Esophagus squamous epithelium (tissue), 5 donors: ENCODE data around the gene CSRP2. TPM values are rescaled to one million over a fixed set of nuclear protein-coding genes. Genes with fewer than 3 reads are reported as not detected.

Experiments
- DNase-seq: peaks from one replicate; lab custom pipeline; 2025; lab: John Stamatoyannopoulos, UW
- H3K27ac ChIP-seq, 4 donors: fragments of 200-600 bp; sonication (generic); one replicate each; pipeline ENCODE4 v1.5.1; 2016 to 2019; ENCODE audit warnings: mild to moderate bottlenecking in 1 of 4
- H3K27me3 ChIP-seq, 4 donors: fragments of 200-600 bp; sonication (generic); 1 replicate in 3 of 4; 2 replicates in 1 of 4; pipeline versions ENCODE4 v1.5.1 to v1.6.0; 2017 to 2021; ENCODE audit warnings: antibody characterized with exemption in 1 of 4
- H3K36me3 ChIP-seq, 3 donors: fragments of 200-600 bp; sonication (generic); one replicate each; pipeline ENCODE4 v1.5.1; 2016 to 2019
- H3K4me1 ChIP-seq, 3 donors: fragments of 200-600 bp; sonication (generic); one replicate each; pipeline ENCODE4 v1.5.1; 2017 to 2019
- H3K4me3 ChIP-seq, 4 donors: fragments of 200-600 bp; sonication (generic); 1 replicate in 3 of 4; 2 replicates in 1 of 4; pipeline ENCODE4 v1.5.1; 2016 to 2019; ENCODE audit warnings: mild to moderate bottlenecking in 2 of 4, moderate library complexity in 1 of 4
- H3K9me3 ChIP-seq, 3 donors: fragments of 200-600 bp; sonication (generic); one replicate each; pipeline ENCODE4 v1.5.1; 2016 to 2019
- CTCF ChIP-seq, 6 experiments: fragments of 450-650 bp in 4 of 6; fragments of 200-600 bp in 2 of 6; sonication (generic) in 2 of 6; IDR thresholded peaks; one replicate each; pipeline ENCODE4 v1.5.1; 2016 to 2019; ENCODE audit warnings: antibody characterized with exemption in 6 of 6, mild to moderate bottlenecking in 4 of 6, moderate library complexity in 4 of 6
- POLR2A ChIP-seq, 4 donors: fragments of 450-650 bp; IDR thresholded peaks; one replicate each; pipeline ENCODE4 v1.6.1; 2017; ENCODE audit warnings: antibody characterized with exemption in 4 of 4, mild to moderate bottlenecking in 4 of 4, moderate library complexity in 3 of 4
- WGBS, 2 donors: methylation state at CpG; one replicate each; pipeline ENCODE4 v1.1.5; 2018; 5-methylcytosine and 5-hydroxymethylcytosine counted together
- intact Hi-C: fragments of 100-400 bp; cut with DNase I; formaldehyde crosslinking; loops from one replicate; pipeline ENCODE4 v1.15.0; 2022
- total RNA-seq, 4 donors: library from RNA; depleted of rRNA; stranded (reverse); fragments of >200 nt; gene quantifications; one replicate each; pipeline ENCODE4 v1.1.0, GENCODE V29; 2016
- donor health status: DM: yes; HTN: yes; CAD: no.

Gene CSRP2
- total RNA-seq, 4 donors from 2014 or later = 57.6 to 107 (median 65.1) TPM

- peaks cover 0 to 10% (median 0%) of the 10 kb centered on the region in 3 donors for H3K9me3 ChIP-seq
- WGBS, 2 donors = 63 to 86% methylated on average over 1 of the region's 1 CpG
- no peaks in the 10 kb centered on the region for H3K27me3 ChIP-seq
- no peaks in the 10 kb centered on the region for H3K4me1 ChIP-seq
- no peak for DNase-seq
- no peak for TF ChIP-seq POLR2A (IDR thresholded peaks at IDR 0.05)
- no peak for TF ChIP-seq CTCF (IDR thresholded peaks at IDR 0.05)
- intact Hi-C loops = no loop called here
- no peak overlapping the region for H3K27ac ChIP-seq
- H3K4me3 ChIP-seq = no peak overlapping the region
- peaks cover 13 to 83% (median 21%) of the 10 kb centered on the region in 3 donors for H3K36me3 ChIP-seq
Observed at GRCh38 chr12:76856018-76856644, 22.7 kb downstream of the CSRP2 start.

DNA sequence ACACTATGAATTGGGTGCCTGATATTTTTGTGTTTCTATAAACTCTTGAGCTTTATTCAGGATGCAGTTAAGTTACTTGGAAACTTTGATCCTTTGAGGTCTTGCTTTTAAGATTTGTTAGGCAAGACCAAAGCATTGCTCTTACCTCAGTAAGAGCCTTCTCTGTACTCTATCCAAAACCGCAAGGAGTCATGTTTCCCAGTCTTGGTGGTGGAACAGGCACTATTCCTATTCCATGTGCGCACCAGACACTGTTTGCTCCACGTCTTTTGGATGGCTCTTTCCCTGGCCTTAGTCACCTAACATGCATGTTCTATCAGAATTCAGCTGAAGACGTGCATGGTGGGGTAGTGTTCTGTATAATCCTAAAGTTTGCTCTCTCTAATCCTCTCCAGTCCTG lies 23.5 kb downstream of the CSRP2 start:
- DNase-seq = no peak
- H3K4me1 ChIP-seq = no peaks in the 10 kb centered on the region
- no peak for TF ChIP-seq POLR2A (IDR thresholded peaks at IDR 0.05)
- TF ChIP-seq CTCF (IDR thresholded peaks at IDR 0.05) = no peak
- intact Hi-C loops = no loop called here
- H3K27ac ChIP-seq = no peak overlapping the region
- H3K27me3 ChIP-seq = no peaks in the 10 kb centered on the region
- peaks cover 0 to 10% (median 0%) of the 10 kb centered on the region in 3 donors for H3K9me3 ChIP-seq
- no peak overlapping the region for H3K4me3 ChIP-seq
- WGBS, 2 donors = 88 to 90% methylated on average over 4 of the region's 4 CpGs
- peaks cover 12 to 85% (median 21%) of the 10 kb centered on the region in 3 donors for H3K36me3 ChIP-seq

- WGBS, 2 donors = 88 to 100% methylated on average over 1 of the region's 1 CpG
- Histone ChIP-seq H3K9me3 (peaks cover 0 to 7% (median 0%) of the 10 kb centered on the region in 3 donors), H3K27me3 (no peaks in the 10 kb centered on the region), H3K4me3 (no peak overlapping the region), H3K4me1 (no peaks in the 10 kb centered on the region), H3K36me3 (peaks cover 7 to 83% (median 7%) of the 10 kb centered on the region in 3 donors), H3K27ac (no peak overlapping the region)
- intact Hi-C loops = no loop called here
- no peak for DNase-seq
- TF ChIP-seq CTCF (IDR thresholded peaks at IDR 0.05) (no peak), POLR2A (IDR thresholded peaks at IDR 0.05) (no peak)
Observed at GRCh38 chr12:76852106-76852505, 26.7 kb downstream of the CSRP2 start.

DNA sequence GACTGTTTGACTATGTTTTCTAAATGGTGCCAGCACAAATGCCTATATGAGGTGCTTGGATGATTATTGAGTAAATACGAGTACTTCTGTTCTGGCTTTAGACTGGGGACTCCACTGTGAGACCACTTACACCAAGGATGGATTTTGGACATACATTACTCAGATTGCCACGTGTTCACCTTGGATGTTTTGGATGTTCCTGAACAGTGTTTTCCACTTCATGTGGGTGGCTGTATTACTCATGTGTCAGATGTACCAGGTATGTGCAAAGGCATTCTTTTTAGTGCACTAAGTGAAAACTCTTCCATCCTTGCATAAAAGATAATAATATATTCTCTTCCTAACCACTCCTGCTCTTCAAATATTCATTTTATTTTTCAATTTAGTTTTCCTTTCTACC lies 30.7 kb downstream of the CSRP2 start:
- no peaks in the 10 kb centered on the region for H3K27me3 ChIP-seq
- no peaks in the 10 kb centered on the region for H3K4me1 ChIP-seq
- peaks cover 0 to 72% (median 0%) of the 10 kb centered on the region in 3 donors for H3K36me3 ChIP-seq
- H3K9me3 ChIP-seq = no peaks in the 10 kb centered on the region
- H3K27ac ChIP-seq = no peak overlapping the region
- 75 to 83% methylated on average over 2 of the region's 2 CpGs for WGBS, 2 donors
- intact Hi-C loops = no loop called here
- no peak for TF ChIP-seq POLR2A (IDR thresholded peaks at IDR 0.05)
- TF ChIP-seq CTCF (IDR thresholded peaks at IDR 0.05) = no peak
- no peak for DNase-seq
- no peak overlapping the region for H3K4me3 ChIP-seq

DNA sequence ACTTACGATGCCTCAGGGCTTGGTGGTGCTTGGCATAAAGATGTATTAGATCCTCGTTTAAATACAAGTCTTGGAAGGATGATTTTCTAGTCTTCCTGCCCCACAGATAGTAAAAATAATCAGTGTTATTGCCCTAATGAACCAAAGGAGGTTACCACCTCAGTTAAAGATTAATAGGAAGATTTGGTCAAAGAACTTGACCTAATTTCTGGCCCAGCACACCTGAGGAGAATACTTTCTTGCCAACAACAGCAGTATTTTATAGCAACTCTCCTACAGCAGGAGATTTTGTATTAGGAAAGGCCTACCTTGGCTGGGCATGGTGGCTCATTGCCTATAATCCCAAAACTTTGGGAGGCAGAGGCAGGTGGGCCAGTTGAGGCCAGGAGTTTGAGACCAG lies 31.6 kb downstream of the CSRP2 start:
- Histone ChIP-seq H3K27ac (no peak overlapping the region), H3K4me1 (no peaks in the 10 kb centered on the region), H3K9me3 (no peaks in the 10 kb centered on the region), H3K36me3 (peaks cover 0 to 77% (median 0%) of the 10 kb centered on the region in 3 donors), H3K27me3 (no peaks in the 10 kb centered on the region), H3K4me3 (no peak overlapping the region)
- intact Hi-C loops = no loop called here
- no peak for DNase-seq
- 55 to 68% methylated on average over 2 of the region's 2 CpGs for WGBS, 2 donors
- no peak for TF ChIP-seq CTCF (IDR thresholded peaks at IDR 0.05)
- TF ChIP-seq POLR2A (IDR thresholded peaks at IDR 0.05) = no peak
